Fibroblast of lung (primary cell): ENCODE data around the gene NODAL. TPM values are rescaled to one million over a fixed set of nuclear protein-coding genes. Genes with fewer than 3 reads are reported as not detected.

Source experiments
- DNase-seq, 2 donors: peaks; one replicate each; pipeline versions ENCODE4 v3.0.0 to v3.0.0-alpha.2; 2010; ENCODE audit warnings: low read depth in 2 of 2
- H2AFZ ChIP-seq: 2 replicates; pipeline ENCODE4 v1.5.1; 2012; ENCODE audit warnings: low read length, control low read depth, inconsistent platforms
- H3K27ac ChIP-seq: 2 replicates; pipeline ENCODE4 v1.5.1; 2011; ENCODE audit warnings: low read length, control low read depth; ENCODE audit not compliant: insufficient read depth
- H3K27me3 ChIP-seq: 2 replicates; pipeline ENCODE4 v1.5.1; 2011; ENCODE audit warnings: mild to moderate bottlenecking, low read length; ENCODE audit not compliant: control insufficient read depth, insufficient read depth
- H3K36me3 ChIP-seq: 2 replicates; pipeline ENCODE4 v1.5.1; 2011; ENCODE audit warnings: low read length; ENCODE audit not compliant: control insufficient read depth, insufficient read depth
- H3K4me1 ChIP-seq: 2 replicates; pipeline ENCODE4 v1.5.1; 2011; ENCODE audit warnings: low read length; ENCODE audit not compliant: control insufficient read depth, insufficient read depth; ENCODE audit errors: extremely low read depth
- H3K4me2 ChIP-seq: 2 replicates; pipeline ENCODE4 v1.5.1; 2011; ENCODE audit warnings: low read length, control low read depth; ENCODE audit not compliant: insufficient read depth; ENCODE audit errors: extremely low read depth
- H3K4me3 ChIP-seq, 4 experiments: fragments of 200-600 bp in 1 of 4; sonication (generic) in 1 of 4; replicated peaks in 1 of 4; 2 replicates each; pipeline ENCODE4 v1.5.1; 2011 to 2016; ENCODE audit warnings: low read length in 4 of 4, low read depth in 3 of 4, mild to moderate bottlenecking in 3 of 4, control low read depth in 2 of 4, inconsistent platforms in 1 of 4, mixed read lengths in 1 of 4; ENCODE audit not compliant: insufficient read depth in 1 of 4; ENCODE audit errors: control extremely low read depth in 1 of 4
- H3K79me2 ChIP-seq: 2 replicates; pipeline ENCODE4 v1.5.1; 2012; ENCODE audit warnings: mild to moderate bottlenecking, low read length, inconsistent platforms; ENCODE audit not compliant: control insufficient read depth, insufficient read depth
- H3K9ac ChIP-seq: 2 replicates; pipeline ENCODE4 v1.5.1; 2011; ENCODE audit warnings: mild to moderate bottlenecking, low read length, control low read depth; ENCODE audit not compliant: insufficient read depth
- H3K9me3 ChIP-seq: 2 replicates; pipeline ENCODE4 v1.5.1; 2012; ENCODE audit warnings: low read depth, low read length; ENCODE audit not compliant: control insufficient read depth, insufficient read depth
- H4K20me1 ChIP-seq: 2 replicates; pipeline ENCODE4 v1.5.1; 2011; ENCODE audit warnings: low read length; ENCODE audit not compliant: control insufficient read depth, insufficient read depth; ENCODE audit errors: extremely low read depth
- EZH2 ChIP-seq: IDR thresholded peaks from 2 replicates; pipeline ENCODE4 v1.5.1; 2012; ENCODE audit warnings: low read length, control low read depth, mild to moderate bottlenecking; ENCODE audit errors: missing control alignments
- polyA plus RNA-seq, 2 donors: library from polyadenylated mRNA; depleted of rRNA in 1 of 2; stranded (reverse) in 1 of 2; unstranded in 1 of 2; fragments of >200 nt; gene quantifications; 2 replicates each; pipeline ENCODE4 v1.2.1, GENCODE V29; 2011 to 2012; ENCODE audit warnings: missing spikeins in 1 of 2
- total RNA-seq: library from RNA; depleted of rRNA; stranded (reverse); fragments of >200 nt; gene quantifications from 2 replicates; pipeline ENCODE4 v1.2.1, GENCODE V29; 2014
- TF ChIP-seq, protein P1 (sequence below), 2 donors: IDR thresholded peaks in 1 of 2; conservative IDR thresholded peaks in 1 of 2; 1 replicate in 1 of 2; 2 replicates in 1 of 2; pipeline ENCODE4 v1.5.1; 2011 to 2012; ENCODE audit warnings: low read length in 2 of 2, control low read depth in 1 of 2, inconsistent platforms in 1 of 2, low read depth in 1 of 2, mild to moderate bottlenecking in 1 of 2

Gene NODAL
- total and polyA plus RNA-seq, 2 donors (not counting 1 experiment from before 2014, with no cell fraction given): not detected

DNA sequence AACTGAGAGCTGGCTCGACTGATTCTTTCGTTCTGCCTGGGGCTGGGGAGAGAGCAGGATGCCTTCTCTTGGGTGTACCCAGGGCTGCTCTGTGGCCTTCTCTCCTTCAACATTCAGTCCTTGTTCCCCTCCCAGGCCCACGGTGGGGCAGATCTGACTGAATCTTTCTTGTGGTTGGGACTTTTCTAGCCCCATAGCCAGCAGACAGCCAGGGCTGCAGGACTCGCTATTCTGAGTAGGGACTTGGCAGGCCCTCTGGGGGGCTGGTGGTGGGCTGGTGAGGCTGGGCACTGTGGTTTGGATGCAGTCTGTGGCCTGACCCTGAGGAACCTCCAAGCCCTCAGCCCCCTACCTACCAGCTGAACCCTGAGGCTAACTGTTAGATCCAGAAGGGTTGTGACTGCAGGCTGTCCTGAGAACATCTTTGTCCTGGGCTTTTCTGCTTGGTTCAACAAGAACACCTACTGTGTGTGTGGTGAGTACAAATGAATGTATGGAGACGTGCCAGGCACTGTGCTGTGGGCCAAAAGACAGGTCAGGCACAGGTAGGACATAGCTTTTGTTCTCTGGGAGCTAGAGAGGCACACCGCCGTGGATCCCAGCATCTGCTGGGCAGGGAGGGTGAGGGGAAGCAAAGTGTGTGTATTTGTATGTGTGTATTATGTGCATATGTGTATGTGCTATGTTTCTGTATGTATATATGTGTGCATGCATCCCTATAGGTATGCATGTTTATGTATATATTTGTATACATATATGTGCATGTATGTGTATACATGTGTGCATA lies 35.0 kb upstream of the NODAL start:
- Histone ChIP-seq H3K9ac (no peak overlapping the region), H3K4me2 (no peak overlapping the region), H2AFZ (no peak overlapping the region), H3K4me3 (no peak overlapping the region), H3K79me2 (no peaks in the 10 kb centered on the region), H3K9me3 (no peaks in the 10 kb centered on the region), H3K4me1 (no peaks in the 10 kb centered on the region), H3K27ac (no peak overlapping the region), H3K27me3 (peaks cover 37% of the 10 kb centered on the region), H4K20me1 (no peaks in the 10 kb centered on the region), H3K36me3 (no peaks in the 10 kb centered on the region)
- peak; percentile 37 for TF ChIP-seq EZH2
- TF ChIP-seq, protein P1, sequence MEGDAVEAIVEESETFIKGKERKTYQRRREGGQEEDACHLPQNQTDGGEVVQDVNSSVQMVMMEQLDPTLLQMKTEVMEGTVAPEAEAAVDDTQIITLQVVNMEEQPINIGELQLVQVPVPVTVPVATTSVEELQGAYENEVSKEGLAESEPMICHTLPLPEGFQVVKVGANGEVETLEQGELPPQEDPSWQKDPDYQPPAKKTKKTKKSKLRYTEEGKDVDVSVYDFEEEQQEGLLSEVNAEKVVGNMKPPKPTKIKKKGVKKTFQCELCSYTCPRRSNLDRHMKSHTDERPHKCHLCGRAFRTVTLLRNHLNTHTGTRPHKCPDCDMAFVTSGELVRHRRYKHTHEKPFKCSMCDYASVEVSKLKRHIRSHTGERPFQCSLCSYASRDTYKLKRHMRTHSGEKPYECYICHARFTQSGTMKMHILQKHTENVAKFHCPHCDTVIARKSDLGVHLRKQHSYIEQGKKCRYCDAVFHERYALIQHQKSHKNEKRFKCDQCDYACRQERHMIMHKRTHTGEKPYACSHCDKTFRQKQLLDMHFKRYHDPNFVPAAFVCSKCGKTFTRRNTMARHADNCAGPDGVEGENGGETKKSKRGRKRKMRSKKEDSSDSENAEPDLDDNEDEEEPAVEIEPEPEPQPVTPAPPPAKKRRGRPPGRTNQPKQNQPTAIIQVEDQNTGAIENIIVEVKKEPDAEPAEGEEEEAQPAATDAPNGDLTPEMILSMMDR (conservative IDR thresholded peaks at IDR 0.05 in 1 of 2, IDR thresholded peaks at IDR 0.05 in 1 of 2; ENCODE audit: low read depth in 1 of 2, low read length in 2 of 2): no peak
- no peak for DNase-seq

DNA sequence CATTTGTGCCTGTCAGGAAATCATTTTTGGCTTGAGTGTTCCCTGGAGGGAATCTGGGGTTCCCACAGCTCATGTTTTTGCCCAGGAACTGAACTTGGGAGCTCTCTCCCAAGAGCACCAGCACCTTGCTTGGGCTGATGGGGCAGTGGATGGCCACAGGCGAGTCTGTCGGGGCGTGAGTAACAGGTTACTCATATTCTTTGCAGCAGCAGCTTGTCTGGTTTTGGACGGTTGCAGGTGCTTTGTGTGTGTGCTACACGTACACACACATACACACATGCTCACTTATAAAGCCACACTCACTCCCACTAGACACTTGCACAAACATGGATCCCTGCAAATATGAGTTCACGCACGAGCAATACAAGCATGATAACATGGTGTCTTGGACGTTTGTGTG lies 34.2 kb upstream of the NODAL start:
- Histone ChIP-seq H3K27ac (no peak overlapping the region), H3K9me3 (no peaks in the 10 kb centered on the region), H4K20me1 (no peaks in the 10 kb centered on the region), H3K9ac (no peak overlapping the region), H3K27me3 (peaks cover 37% of the 10 kb centered on the region), H3K36me3 (no peaks in the 10 kb centered on the region), H3K4me3 (no peak overlapping the region), H2AFZ (no peak overlapping the region), H3K4me2 (no peak overlapping the region), H3K4me1 (no peaks in the 10 kb centered on the region), H3K79me2 (no peaks in the 10 kb centered on the region)
- no peak for TF ChIP-seq EZH2
- TF ChIP-seq, protein P1 (conservative IDR thresholded peaks at IDR 0.05 in 1 of 2, IDR thresholded peaks at IDR 0.05 in 1 of 2; ENCODE audit: low read depth in 1 of 2, low read length in 2 of 2): no peak
- peak in 1 of 2 donors; percentile 69 for DNase-seq

DNA sequence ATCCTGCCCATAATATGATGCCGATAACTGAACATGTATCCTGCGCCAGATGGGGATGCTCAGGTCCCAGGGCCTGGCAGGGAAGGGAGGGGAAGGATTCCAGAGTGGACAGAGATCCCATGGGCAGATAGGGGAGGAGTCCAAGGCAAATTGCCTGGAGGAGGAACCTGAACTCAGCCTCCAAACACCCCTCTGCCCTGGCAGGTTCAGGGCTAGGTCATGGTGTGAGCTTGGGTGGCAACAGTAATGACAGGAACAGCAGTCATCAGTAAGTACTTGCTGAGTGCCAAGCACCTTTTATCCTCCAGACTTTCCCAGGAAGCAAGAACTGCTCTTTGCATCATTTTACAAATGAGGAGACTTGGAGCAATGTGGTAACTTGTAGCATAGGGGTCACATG lies 33.3 kb upstream of the NODAL start:
- DNase-seq: no peak
- H3K9ac ChIP-seq: no peak overlapping the region
- TF ChIP-seq, protein P1 (conservative IDR thresholded peaks at IDR 0.05 in 1 of 2, IDR thresholded peaks at IDR 0.05 in 1 of 2; ENCODE audit: low read depth in 1 of 2, low read length in 2 of 2): no peak
- no peak for TF ChIP-seq EZH2
- H3K27me3 ChIP-seq: peaks cover 37% of the 10 kb centered on the region
- H3K4me3 ChIP-seq: no peak overlapping the region
- H3K9me3 ChIP-seq: no peaks in the 10 kb centered on the region
- H3K79me2 ChIP-seq: no peaks in the 10 kb centered on the region
- no peak overlapping the region for H3K27ac ChIP-seq
- H4K20me1 ChIP-seq: no peaks in the 10 kb centered on the region
- no peak overlapping the region for H3K4me2 ChIP-seq
- no peaks in the 10 kb centered on the region for H3K36me3 ChIP-seq
- no peak overlapping the region for H2AFZ ChIP-seq
- no peaks in the 10 kb centered on the region for H3K4me1 ChIP-seq
